H9 (cell line): ENCODE measurements around the gene TDRD9. TPM values are rescaled to one million over a fixed set of nuclear protein-coding genes. Genes with fewer than 3 reads are reported as not detected.

ENCODE experiments used
- DNase-seq: peaks from one replicate; pipeline ENCODE4 v3.0.0-alpha.2; 2017
- H2AFZ ChIP-seq: one replicate; pipeline ENCODE4 v1.6.1; 2013; ENCODE audit warnings: mild to moderate bottlenecking, low read length, control low read depth, moderate library complexity
- H2AK5ac ChIP-seq: 2 replicates; pipeline ENCODE4 v1.6.1; 2013; ENCODE audit warnings: low read length, control low read depth, mixed read lengths; ENCODE audit not compliant: insufficient read length
- H2BK120ac ChIP-seq: one replicate; pipeline ENCODE4 v1.6.1; 2013; ENCODE audit warnings: low read depth, mild to moderate bottlenecking, low read length, control low read depth, inconsistent platforms; ENCODE audit not compliant: poor library complexity, severe bottlenecking
- H2BK12ac ChIP-seq: 2 replicates; pipeline ENCODE4 v1.6.1; 2013; ENCODE audit warnings: low read length, control low read depth, mixed read lengths, low read depth; ENCODE audit not compliant: insufficient read length
- H2BK15ac ChIP-seq: 2 replicates; pipeline ENCODE4 v1.6.1; 2013; ENCODE audit warnings: low read depth, low read length, control low read depth
- H2BK20ac ChIP-seq: one replicate; pipeline ENCODE4 v1.6.1; 2013; ENCODE audit warnings: low read depth, mild to moderate bottlenecking, low read length, control low read depth, inconsistent platforms; ENCODE audit not compliant: poor library complexity, severe bottlenecking
- H2BK5ac ChIP-seq: 2 replicates; pipeline ENCODE4 v1.6.1; 2013; ENCODE audit warnings: low read length, control low read depth, mixed read lengths; ENCODE audit not compliant: insufficient read length
- H3K14ac ChIP-seq: 2 replicates; pipeline ENCODE4 v1.6.1; 2013; ENCODE audit warnings: low read length, control low read depth; ENCODE audit not compliant: insufficient read depth
- H3K18ac ChIP-seq: 2 replicates; pipeline ENCODE4 v1.6.1; 2013; ENCODE audit warnings: low read depth, mild to moderate bottlenecking, mixed read lengths, low read length, control low read depth; ENCODE audit not compliant: insufficient read length
- H3K23ac ChIP-seq: 2 replicates; pipeline ENCODE4 v1.6.1; 2013; ENCODE audit warnings: low read length, control low read depth, mixed read lengths, low read depth; ENCODE audit not compliant: insufficient read length
- H3K23me2 ChIP-seq: 2 replicates; pipeline ENCODE4 v1.6.1; 2013; ENCODE audit warnings: low read depth, mild to moderate bottlenecking, mixed read lengths, low read length, control low read depth; ENCODE audit not compliant: insufficient read length, poor library complexity, severe bottlenecking
- H3K27ac ChIP-seq: 2 replicates; pipeline ENCODE4 v1.5.1; 2013; ENCODE audit warnings: low read length, control low read depth, mixed read lengths, low read depth; ENCODE audit not compliant: insufficient read length
- H3K27me3 ChIP-seq: 2 replicates; pipeline ENCODE4 v1.6.1; 2013; ENCODE audit warnings: low read length, control low read depth, inconsistent platforms; ENCODE audit not compliant: insufficient read depth
- H3K4ac ChIP-seq: 2 replicates; pipeline ENCODE4 v1.6.1; 2013; ENCODE audit warnings: low read depth, mild to moderate bottlenecking, control low read depth, inconsistent platforms, low read length, moderate library complexity
- H3K4me1 ChIP-seq: 2 replicates; pipeline ENCODE4 v1.6.1; 2013; ENCODE audit warnings: low read length, control low read depth, inconsistent platforms; ENCODE audit not compliant: insufficient read depth
- H3K4me2 ChIP-seq: 2 replicates; pipeline ENCODE4 v1.6.1; 2013; ENCODE audit warnings: low read length, control low read depth, mixed read lengths; ENCODE audit not compliant: insufficient read length, insufficient read depth
- H3K56ac ChIP-seq: 2 replicates; pipeline ENCODE4 v1.6.1; 2013; ENCODE audit warnings: low read depth, mild to moderate bottlenecking, mixed read lengths, low read length, control low read depth; ENCODE audit not compliant: insufficient read length
- H3K79me1 ChIP-seq: 2 replicates; pipeline ENCODE4 v1.6.1; 2013; ENCODE audit warnings: low read depth, mild to moderate bottlenecking, moderate library complexity, low read length, control low read depth, inconsistent platforms; ENCODE audit not compliant: insufficient read depth, poor library complexity, severe bottlenecking
- H3K79me2 ChIP-seq: 2 replicates; pipeline ENCODE4 v1.6.1; 2013; ENCODE audit warnings: low read length, control low read depth, inconsistent platforms; ENCODE audit not compliant: insufficient read depth
- H3K9ac ChIP-seq: 2 replicates; pipeline ENCODE4 v1.6.1; 2013; ENCODE audit warnings: low read length, control low read depth, mixed read lengths; ENCODE audit not compliant: insufficient read length; ENCODE audit errors: extremely low read depth
- H3K9me3 ChIP-seq: one replicate; pipeline ENCODE4 v1.6.1; 2013; ENCODE audit warnings: low read depth, low read length, inconsistent platforms; ENCODE audit not compliant: control insufficient read depth
- H3T11ph ChIP-seq: one replicate; pipeline ENCODE4 v1.6.1; 2013; ENCODE audit warnings: mild to moderate bottlenecking, low read length, control low read depth, inconsistent platforms
- H4K20me1 ChIP-seq: one replicate; pipeline ENCODE4 v1.6.1; 2013; ENCODE audit not compliant: control insufficient read depth, insufficient read length, insufficient read depth
- H4K5ac ChIP-seq: 2 replicates; pipeline ENCODE4 v1.6.1; 2013; ENCODE audit warnings: low read depth, mild to moderate bottlenecking, mixed read lengths, low read length, control low read depth; ENCODE audit not compliant: insufficient read length
- H4K8ac ChIP-seq: replicated peaks from 2 replicates; pipeline ENCODE4 v1.6.1; 2013; ENCODE audit warnings: low read length, control low read depth, mixed read lengths, low read depth; ENCODE audit not compliant: insufficient read length
- H4K91ac ChIP-seq: 2 replicates; pipeline ENCODE4 v1.6.1; 2013; ENCODE audit warnings: low read depth, mild to moderate bottlenecking, moderate library complexity, mixed read lengths, low read length, control low read depth; ENCODE audit not compliant: insufficient read length
- H3K27ac Mint-ChIP-seq, 3 experiments: 2 replicates in 2 of 3; 3 replicates in 1 of 3; pipeline ENCODE4 v1.8.0; 2020 to 2021; ENCODE audit warnings: mixed read lengths in 3 of 3, mild to moderate bottlenecking in 1 of 3, moderate library complexity in 1 of 3
- H3K27me3 Mint-ChIP-seq: 2 replicates; pipeline ENCODE4 v1.8.0; 2021; ENCODE audit warnings: low read depth, mild to moderate bottlenecking, moderate library complexity, mixed read lengths
- H3K36me3 Mint-ChIP-seq, 3 experiments: 2 replicates in 2 of 3; 3 replicates in 1 of 3; pipeline ENCODE4 v1.8.0; 2020 to 2021; ENCODE audit warnings: low read depth in 3 of 3, mixed read lengths in 3 of 3; ENCODE audit not compliant: insufficient read depth in 1 of 3
- H3K4me1 Mint-ChIP-seq, 2 experiments: 2 replicates each; pipeline ENCODE4 v1.8.0; 2020; ENCODE audit warnings: mixed read lengths in 2 of 2
- H3K4me3 Mint-ChIP-seq, 2 experiments: 2 replicates in 1 of 2; 3 replicates in 1 of 2; pipeline ENCODE4 v1.8.0; 2020 to 2021; ENCODE audit warnings: mild to moderate bottlenecking in 2 of 2, mixed read lengths in 2 of 2, moderate library complexity in 1 of 2
- H3K9me3 Mint-ChIP-seq, 2 experiments: 2 replicates in 1 of 2; 3 replicates in 1 of 2; pipeline ENCODE4 v1.8.0; 2020; ENCODE audit warnings: mild to moderate bottlenecking in 2 of 2, mixed read lengths in 2 of 2, moderate library complexity in 1 of 2
- WGBS: extraction: QIAGEN DNeasy Blood & Tissue Kit; methylation state at CpG from one replicate; pipeline ENCODE4 v1.1.7; 2013; ENCODE audit warnings: missing lambda C conversion rate, low lambda C conversion rate, mixed read lengths; ENCODE audit not compliant: insufficient read length; ENCODE audit errors: extremely low coverage; 5-methylcytosine and 5-hydroxymethylcytosine counted together
- total RNA-seq: library from RNA; stranded (reverse); gene quantifications from 2 replicates; pipeline ENCODE4 v1.2.1, GENCODE V29; 2021
- TF ChIP-seq, protein P1 (sequence below): fragments of 200-600 bp; sonication (generic); conservative IDR thresholded peaks from 3 replicates; pipeline ENCODE4 v1.8.0; 2021; ENCODE audit warnings: antibody characterized with exemption, mild to moderate bottlenecking

The TDRD9 gene
- total RNA-seq, 1 experiment from 2014 or later, result not detected

- H2BK20ac ChIP-seq, result no peak overlapping the region
- H3K23me2 ChIP-seq, result no peaks in the 10 kb centered on the region
- WGBS, result no CpG with 5 or more reads among the region's 4 CpGs
- no peak overlapping the region for H3K4ac ChIP-seq
- H2BK120ac ChIP-seq, result no peak overlapping the region
- no peak overlapping the region for H2BK15ac ChIP-seq
- peaks cover 2% of the 10 kb centered on the region for H4K20me1 ChIP-seq
- no peak overlapping the region for H3K14ac ChIP-seq
- no peak overlapping the region for H4K91ac ChIP-seq
- TF ChIP-seq, protein P1, sequence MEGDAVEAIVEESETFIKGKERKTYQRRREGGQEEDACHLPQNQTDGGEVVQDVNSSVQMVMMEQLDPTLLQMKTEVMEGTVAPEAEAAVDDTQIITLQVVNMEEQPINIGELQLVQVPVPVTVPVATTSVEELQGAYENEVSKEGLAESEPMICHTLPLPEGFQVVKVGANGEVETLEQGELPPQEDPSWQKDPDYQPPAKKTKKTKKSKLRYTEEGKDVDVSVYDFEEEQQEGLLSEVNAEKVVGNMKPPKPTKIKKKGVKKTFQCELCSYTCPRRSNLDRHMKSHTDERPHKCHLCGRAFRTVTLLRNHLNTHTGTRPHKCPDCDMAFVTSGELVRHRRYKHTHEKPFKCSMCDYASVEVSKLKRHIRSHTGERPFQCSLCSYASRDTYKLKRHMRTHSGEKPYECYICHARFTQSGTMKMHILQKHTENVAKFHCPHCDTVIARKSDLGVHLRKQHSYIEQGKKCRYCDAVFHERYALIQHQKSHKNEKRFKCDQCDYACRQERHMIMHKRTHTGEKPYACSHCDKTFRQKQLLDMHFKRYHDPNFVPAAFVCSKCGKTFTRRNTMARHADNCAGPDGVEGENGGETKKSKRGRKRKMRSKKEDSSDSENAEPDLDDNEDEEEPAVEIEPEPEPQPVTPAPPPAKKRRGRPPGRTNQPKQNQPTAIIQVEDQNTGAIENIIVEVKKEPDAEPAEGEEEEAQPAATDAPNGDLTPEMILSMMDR, result no peak
- no peak overlapping the region for H4K5ac ChIP-seq
- no peak overlapping the region for H3K23ac ChIP-seq
- H3K4me1 ChIP-seq, result no peaks in the 10 kb centered on the region
- no peak overlapping the region for H2AFZ ChIP-seq
- no peak overlapping the region for H3K18ac ChIP-seq
- Mint-ChIP-seq H3K36me3 (peaks cover 3 to 5% (median 5%) of the 10 kb centered on the region in 3 experiments; a peak in 3 of 7 replicates), H3K27ac (no peak overlapping the region), H3K4me3 (no peak overlapping the region), H3K27me3 (peaks cover 8% of the 10 kb centered on the region), H3K4me1 (peaks cover 0 to 6% of the 10 kb centered on the region in 2 experiments; a peak in 2 of 4 replicates), H3K9me3 (peaks cover 5 to 6% of the 10 kb centered on the region in 2 experiments)
- H3K27me3 ChIP-seq, result no peaks in the 10 kb centered on the region
- DNase-seq, result no peak
- H3K9ac ChIP-seq, result no peak overlapping the region
- no peak overlapping the region for H2AK5ac ChIP-seq
- no peak overlapping the region for H4K8ac ChIP-seq
- H3K9me3 ChIP-seq, result no peaks in the 10 kb centered on the region
- H3T11ph ChIP-seq, result no peak overlapping the region
- H2BK5ac ChIP-seq, result no peak overlapping the region
- no peaks in the 10 kb centered on the region for H3K79me1 ChIP-seq
- H2BK12ac ChIP-seq, result no peak overlapping the region
- H3K27ac ChIP-seq, result no peak overlapping the region
- H3K4me2 ChIP-seq, result no peak overlapping the region
- no peak overlapping the region for H3K56ac ChIP-seq
- H3K79me2 ChIP-seq, result no peaks in the 10 kb centered on the region
Measured at GRCh38 chr14:103898204-103898603, 30.1 kb upstream of the TDRD9 start.
